Uterus (tissue), 2 donors: ENCODE data around the gene CRMP1.

ENCODE experiments used
- CTCF ChIP-seq, 4 experiments: fragments of 200-600 bp in 2 of 4; fragments of 450-650 bp in 2 of 4; sonication (generic) in 2 of 4; IDR thresholded peaks; one replicate each; pipeline ENCODE4 v1.5.1; 2016 to 2019; ENCODE audit warnings: antibody characterized with exemption in 4 of 4, mild to moderate bottlenecking in 2 of 4, moderate library complexity in 1 of 4
- POLR2A ChIP-seq, 2 donors: fragments of 450-650 bp; IDR thresholded peaks; one replicate each; pipeline ENCODE4 v1.6.1; 2016; ENCODE audit warnings: antibody characterized with exemption in 2 of 2, mild to moderate bottlenecking in 1 of 2, moderate library complexity in 1 of 2

GRCh38 chr4:5827108-5828004, 65.5 kb downstream of the CRMP1 start:
- TF ChIP-seq CTCF (IDR thresholded peaks at IDR 0.05): no peak
- no peak for TF ChIP-seq POLR2A (IDR thresholded peaks at IDR 0.05)
